ENCODE measurements around the gene MOB3A.

MOB3A gene

GRCh38 chr19:2044709-2045500 lies 51.2 kb downstream of the MOB3A start:
- H3K9me3 ChIP-seq (ENCODE audit: severe bottlenecking), result no peaks in the 10 kb centered on the region
- TF ChIP-seq, protein P1, sequence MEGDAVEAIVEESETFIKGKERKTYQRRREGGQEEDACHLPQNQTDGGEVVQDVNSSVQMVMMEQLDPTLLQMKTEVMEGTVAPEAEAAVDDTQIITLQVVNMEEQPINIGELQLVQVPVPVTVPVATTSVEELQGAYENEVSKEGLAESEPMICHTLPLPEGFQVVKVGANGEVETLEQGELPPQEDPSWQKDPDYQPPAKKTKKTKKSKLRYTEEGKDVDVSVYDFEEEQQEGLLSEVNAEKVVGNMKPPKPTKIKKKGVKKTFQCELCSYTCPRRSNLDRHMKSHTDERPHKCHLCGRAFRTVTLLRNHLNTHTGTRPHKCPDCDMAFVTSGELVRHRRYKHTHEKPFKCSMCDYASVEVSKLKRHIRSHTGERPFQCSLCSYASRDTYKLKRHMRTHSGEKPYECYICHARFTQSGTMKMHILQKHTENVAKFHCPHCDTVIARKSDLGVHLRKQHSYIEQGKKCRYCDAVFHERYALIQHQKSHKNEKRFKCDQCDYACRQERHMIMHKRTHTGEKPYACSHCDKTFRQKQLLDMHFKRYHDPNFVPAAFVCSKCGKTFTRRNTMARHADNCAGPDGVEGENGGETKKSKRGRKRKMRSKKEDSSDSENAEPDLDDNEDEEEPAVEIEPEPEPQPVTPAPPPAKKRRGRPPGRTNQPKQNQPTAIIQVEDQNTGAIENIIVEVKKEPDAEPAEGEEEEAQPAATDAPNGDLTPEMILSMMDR (IDR thresholded peaks at IDR 0.05; ENCODE audit: low read depth, low read length), result no peak
- no peak overlapping the region for H3K4me3 ChIP-seq (ENCODE audit: low read depth, low read length)
- no peak overlapping the region for H3K27ac ChIP-seq
- no peaks in the 10 kb centered on the region for H3K27me3 ChIP-seq (ENCODE audit: insufficient read depth, low read depth, severe bottlenecking)
- DNase-seq, result no peak
- H3K36me3 ChIP-seq, result peaks cover 42% of the 10 kb centered on the region

DNA sequence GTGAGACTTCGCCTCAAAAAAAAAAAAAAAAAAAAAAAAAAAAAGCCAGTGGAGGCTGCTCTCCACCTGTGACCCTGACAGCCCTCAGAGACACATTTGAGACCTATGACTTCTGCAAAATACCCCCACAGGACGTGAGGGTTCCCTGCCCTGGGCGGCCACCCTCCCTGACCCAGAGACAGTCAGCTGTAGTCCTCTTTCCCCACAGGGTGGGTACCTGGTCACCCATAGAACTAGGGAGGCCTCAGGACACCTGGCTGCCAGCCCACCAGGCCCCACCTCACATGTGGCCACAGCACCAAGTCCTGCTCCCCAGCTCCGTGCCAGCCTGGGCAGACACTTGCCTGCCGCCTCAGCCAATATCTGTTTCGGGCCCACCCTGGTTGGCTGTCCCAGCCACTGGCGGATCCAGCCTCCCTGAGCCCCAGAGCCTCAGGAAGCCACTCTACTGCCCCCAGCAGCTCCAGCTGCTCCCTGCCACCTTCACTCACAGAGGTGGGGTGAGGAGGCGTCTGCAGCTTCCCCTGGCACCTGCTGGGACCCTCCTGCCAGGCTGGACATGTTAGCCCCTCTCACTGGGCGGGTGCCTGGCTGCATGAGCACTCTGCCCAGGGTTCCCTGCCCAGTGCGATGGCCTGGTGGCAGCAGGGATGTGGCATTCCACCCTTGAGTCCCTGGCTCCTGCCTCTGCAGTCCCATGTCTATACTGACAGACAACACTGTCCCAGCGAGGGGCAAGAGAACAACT lies 52.0 kb downstream of the MOB3A start:
- peaks cover 42% of the 10 kb centered on the region for H3K36me3 ChIP-seq
- DNase-seq, result no peak
- H3K27me3 ChIP-seq (ENCODE audit: insufficient read depth, low read depth, severe bottlenecking), result no peaks in the 10 kb centered on the region
- TF ChIP-seq, protein P1 (IDR thresholded peaks at IDR 0.05; ENCODE audit: low read depth, low read length), result peak; percentile 17; the same call in 1 of the 2 replicates
- no peaks in the 10 kb centered on the region for H3K9me3 ChIP-seq (ENCODE audit: severe bottlenecking)
- H3K4me3 ChIP-seq (ENCODE audit: low read depth, low read length), result no peak overlapping the region
- no peak overlapping the region for H3K27ac ChIP-seq

DNA sequence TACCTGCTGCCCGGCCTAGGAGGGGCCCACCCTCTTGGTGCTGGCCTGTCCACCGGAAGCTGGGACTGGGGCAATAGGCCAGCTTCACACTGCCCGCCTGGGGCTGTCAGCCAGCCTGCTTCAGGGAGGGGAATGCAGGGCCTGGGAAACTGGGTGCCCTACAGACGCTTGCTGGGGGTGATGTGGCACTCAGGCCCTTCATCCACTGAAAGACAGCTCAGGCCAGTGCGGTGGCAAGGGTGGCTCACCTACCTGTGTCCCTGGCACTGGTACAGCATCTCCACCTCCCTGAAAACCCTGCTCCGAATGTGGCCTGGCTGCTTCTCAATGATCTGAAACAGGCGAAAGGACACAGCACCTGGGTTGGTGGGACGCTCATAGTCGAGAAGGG lies 52.9 kb downstream of the MOB3A start:
- TF ChIP-seq, protein P1 (IDR thresholded peaks at IDR 0.05; ENCODE audit: low read depth, low read length), result no peak
- Histone ChIP-seq H3K9me3 (ENCODE audit: severe bottlenecking) (no peaks in the 10 kb centered on the region), H3K36me3 (peaks cover 42% of the 10 kb centered on the region), H3K4me3 (ENCODE audit: low read depth, low read length) (no peak overlapping the region), H3K27ac (peak overlapping the region; percentile 16; the same call in 1 of the 2 replicates), H3K27me3 (ENCODE audit: insufficient read depth, low read depth, severe bottlenecking) (no peaks in the 10 kb centered on the region)
- DNase-seq, result no peak

GRCh38 chr19:2042485-2043250 lies 53.5 kb downstream of the MOB3A start:
- Histone ChIP-seq H3K9me3 (ENCODE audit: severe bottlenecking) (no peaks in the 10 kb centered on the region), H3K4me3 (ENCODE audit: low read depth, low read length) (peak overlapping the region; percentile 45), H3K36me3 (peaks cover 43% of the 10 kb centered on the region), H3K27ac (peak overlapping the region; percentile 85), H3K27me3 (ENCODE audit: insufficient read depth, low read depth, severe bottlenecking) (no peaks in the 10 kb centered on the region)
- DNase-seq, result no peak
- TF ChIP-seq, protein P1 (IDR thresholded peaks at IDR 0.05; ENCODE audit: low read depth, low read length), result no peak

DNA sequence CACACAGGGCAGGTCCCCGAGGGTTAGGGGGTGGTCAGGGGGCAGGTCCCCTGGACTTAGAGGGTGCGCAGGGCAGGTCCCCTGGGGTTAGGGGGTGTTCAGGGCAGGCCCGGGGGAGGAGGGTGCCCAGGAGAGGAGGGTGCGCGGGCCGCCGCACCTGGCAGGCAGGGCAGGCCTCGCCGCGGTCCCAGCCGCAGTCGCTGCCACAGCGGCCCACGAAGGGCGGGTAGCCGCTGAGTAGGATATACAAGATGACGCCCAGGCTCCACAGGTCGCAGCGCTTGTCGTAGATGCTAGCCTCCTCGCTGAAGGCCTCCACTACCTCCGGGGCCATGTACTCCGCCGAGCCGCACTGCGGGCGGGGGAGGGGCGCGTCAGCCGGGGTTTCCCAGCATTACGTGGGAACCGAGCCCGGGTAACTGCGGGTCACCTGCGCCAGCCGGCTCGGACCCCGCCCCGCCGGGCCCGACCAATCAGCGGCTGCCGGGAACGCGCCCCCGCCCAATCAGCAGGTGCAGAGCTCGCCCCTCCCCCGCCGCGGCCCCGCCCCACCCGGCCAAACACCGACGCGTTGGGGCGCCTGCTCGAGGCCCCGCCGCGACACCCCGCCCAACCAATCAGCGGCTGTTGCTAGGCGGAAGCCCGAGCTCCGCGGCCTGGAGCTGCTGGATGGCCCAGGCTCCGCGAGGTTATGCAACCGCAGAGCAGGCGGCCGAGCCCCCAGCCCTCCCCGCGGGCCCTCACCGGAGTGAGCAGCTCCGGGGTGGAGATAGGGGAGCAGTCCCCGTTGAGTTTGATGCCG lies 54.2 kb downstream of the MOB3A start:
- peak overlapping the region; percentile 85 for H3K27ac ChIP-seq
- peak; percentile 99 for DNase-seq
- peak overlapping the region; percentile 52 for H3K4me3 ChIP-seq (ENCODE audit: low read depth, low read length)

More for the DNA sequence above, 54.2 kb downstream of the MOB3A start:
- TF ChIP-seq, protein P1 (IDR thresholded peaks at IDR 0.05; ENCODE audit: low read depth, low read length), result no peak
- Histone ChIP-seq H3K27me3 (ENCODE audit: insufficient read depth, low read depth, severe bottlenecking) (no peaks in the 10 kb centered on the region), H3K36me3 (peaks cover 43% of the 10 kb centered on the region), H3K9me3 (ENCODE audit: severe bottlenecking) (no peaks in the 10 kb centered on the region)

Measured in WERI-Rb-1 (cell line).